ENCODE results near the gene PRRX2.
A peak's percentile ranks its signal among the peaks of the same experiment; 100 is the strongest.

Gene PRRX2

GRCh38 chr9:129709438-129710168 is 44.2 kb downstream of the PRRX2 start (continued):
- TF ChIP-seq ZBTB20 (tag by site-specific recombination; IDR thresholded peaks at IDR 0.05) (peak; percentile 47; the same call in 1 of the 2 replicates), ZBTB6 (tag by site-specific recombination; IDR thresholded peaks at IDR 0.05) (0 out of 2 replicates have a peak, but pooled peaks have one; percentile 46), ZNF513 (tag by site-specific recombination; IDR thresholded peaks at IDR 0.05) (peak; percentile 49; the same call in 1 of the 2 replicates), GLIS2 (tag by site-specific recombination; IDR thresholded peaks at IDR 0.05) (peak; percentile 77), PBX3 (CRISPR knock-in tag; IDR thresholded peaks at IDR 0.05) (no peak), ZBTB44 (tag by site-specific recombination; IDR thresholded peaks at IDR 0.05) (0 out of 2 replicates have a peak, but pooled peaks have one; percentile 29), BCL11A (tag by site-specific recombination; IDR thresholded peaks at IDR 0.05; ENCODE audit: low read depth) (0 out of 2 replicates have a peak, but pooled peaks have one; percentile 46), GLI2 (tag by site-specific recombination; IDR thresholded peaks at IDR 0.05; ENCODE audit: borderline replicate concordance, low read depth) (no peak), ZNF341 (tag by site-specific recombination; IDR thresholded peaks at IDR 0.05; ENCODE audit: low read depth) (peak; percentile 69), ZIC2 (tag by site-specific recombination; IDR thresholded peaks at IDR 0.05) (peak; percentile 89), ZNF555 (tag by site-specific recombination; conservative IDR thresholded peaks at IDR 0.05) (no peak), KLF1 (tag by site-specific recombination; IDR thresholded peaks at IDR 0.05) (peak; percentile 50), ZEB2 (tag by site-specific recombination; IDR thresholded peaks at IDR 0.05) (0 out of 2 replicates have a peak, but pooled peaks have one; percentile 27), ZFP69B (tag by site-specific recombination; IDR thresholded peaks at IDR 0.05) (peak; percentile 87), SP2 (tag by site-specific recombination; IDR thresholded peaks at IDR 0.05) (peak; percentile 46; the same call in 1 of the 2 replicates), IKZF3 (tag by site-specific recombination; IDR thresholded peaks at IDR 0.05) (peak; percentile 61; the same call in 1 of the 2 replicates), GLIS1 (tag by site-specific recombination; IDR thresholded peaks at IDR 0.05) (peak; percentile 100), ZNF391 (tag by site-specific recombination; IDR thresholded peaks at IDR 0.05; ENCODE audit: borderline replicate concordance, low read depth) (no peak), WT1 (tag by site-specific recombination; IDR thresholded peaks at IDR 0.05) (peak; percentile 90)
- TF ChIP-seq, protein P1, sequence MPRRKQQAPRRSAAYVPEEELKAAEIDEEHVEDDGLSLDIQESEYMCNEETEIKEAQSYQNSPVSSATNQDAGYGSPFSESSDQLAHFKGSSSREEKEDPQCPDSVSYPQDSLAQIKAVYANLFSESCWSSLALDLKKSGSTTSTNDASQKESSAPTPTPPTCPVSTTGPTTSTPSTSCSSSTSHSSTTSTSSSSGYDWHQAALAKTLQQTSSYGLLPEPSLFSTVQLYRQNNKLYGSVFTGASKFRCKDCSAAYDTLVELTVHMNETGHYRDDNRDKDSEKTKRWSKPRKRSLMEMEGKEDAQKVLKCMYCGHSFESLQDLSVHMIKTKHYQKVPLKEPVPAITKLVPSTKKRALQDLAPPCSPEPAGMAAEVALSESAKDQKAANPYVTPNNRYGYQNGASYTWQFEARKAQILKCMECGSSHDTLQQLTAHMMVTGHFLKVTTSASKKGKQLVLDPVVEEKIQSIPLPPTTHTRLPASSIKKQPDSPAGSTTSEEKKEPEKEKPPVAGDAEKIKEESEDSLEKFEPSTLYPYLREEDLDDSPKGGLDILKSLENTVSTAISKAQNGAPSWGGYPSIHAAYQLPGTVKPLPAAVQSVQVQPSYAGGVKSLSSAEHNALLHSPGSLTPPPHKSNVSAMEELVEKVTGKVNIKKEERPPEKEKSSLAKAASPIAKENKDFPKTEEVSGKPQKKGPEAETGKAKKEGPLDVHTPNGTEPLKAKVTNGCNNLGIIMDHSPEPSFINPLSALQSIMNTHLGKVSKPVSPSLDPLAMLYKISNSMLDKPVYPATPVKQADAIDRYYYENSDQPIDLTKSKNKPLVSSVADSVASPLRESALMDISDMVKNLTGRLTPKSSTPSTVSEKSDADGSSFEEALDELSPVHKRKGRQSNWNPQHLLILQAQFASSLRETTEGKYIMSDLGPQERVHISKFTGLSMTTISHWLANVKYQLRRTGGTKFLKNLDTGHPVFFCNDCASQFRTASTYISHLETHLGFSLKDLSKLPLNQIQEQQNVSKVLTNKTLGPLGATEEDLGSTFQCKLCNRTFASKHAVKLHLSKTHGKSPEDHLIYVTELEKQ (tag by site-specific recombination; IDR thresholded peaks at IDR 0.05; ENCODE audit: borderline replicate concordance) = 0 out of 2 replicates have a peak, but pooled peaks have one; percentile 8
- TF ChIP-seq, protein P2, sequence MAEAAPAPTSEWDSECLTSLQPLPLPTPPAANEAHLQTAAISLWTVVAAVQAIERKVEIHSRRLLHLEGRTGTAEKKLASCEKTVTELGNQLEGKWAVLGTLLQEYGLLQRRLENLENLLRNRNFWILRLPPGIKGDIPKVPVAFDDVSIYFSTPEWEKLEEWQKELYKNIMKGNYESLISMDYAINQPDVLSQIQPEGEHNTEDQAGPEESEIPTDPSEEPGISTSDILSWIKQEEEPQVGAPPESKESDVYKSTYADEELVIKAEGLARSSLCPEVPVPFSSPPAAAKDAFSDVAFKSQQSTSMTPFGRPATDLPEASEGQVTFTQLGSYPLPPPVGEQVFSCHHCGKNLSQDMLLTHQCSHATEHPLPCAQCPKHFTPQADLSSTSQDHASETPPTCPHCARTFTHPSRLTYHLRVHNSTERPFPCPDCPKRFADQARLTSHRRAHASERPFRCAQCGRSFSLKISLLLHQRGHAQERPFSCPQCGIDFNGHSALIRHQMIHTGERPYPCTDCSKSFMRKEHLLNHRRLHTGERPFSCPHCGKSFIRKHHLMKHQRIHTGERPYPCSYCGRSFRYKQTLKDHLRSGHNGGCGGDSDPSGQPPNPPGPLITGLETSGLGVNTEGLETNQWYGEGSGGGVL (tag by site-specific recombination; IDR thresholded peaks at IDR 0.05) = peak; percentile 38; the same call in 1 of the 2 replicates

Data from HEK293 (cell line).